Peyer's patch (tissue), 4 donors: Measurements from ENCODE around the gene SLC2A4RG.

Source experiments
- POLR2A ChIP-seq, 2 donors: fragments of 450-650 bp; IDR thresholded peaks; one replicate each; pipeline ENCODE4 v1.5.1; 2017; ENCODE audit warnings: antibody characterized with exemption in 2 of 2, mild to moderate bottlenecking in 2 of 2, moderate library complexity in 2 of 2
- TF ChIP-seq, protein P1 (sequence below), 6 experiments: fragments of 450-650 bp in 4 of 6; fragments of 200-600 bp in 2 of 6; sonication (generic) in 1 of 6; IDR thresholded peaks; one replicate each; pipeline ENCODE4 v1.5.1; 2017 to 2019; ENCODE audit warnings: antibody characterized with exemption in 6 of 6, mild to moderate bottlenecking in 3 of 6, moderate library complexity in 1 of 6

DNA sequence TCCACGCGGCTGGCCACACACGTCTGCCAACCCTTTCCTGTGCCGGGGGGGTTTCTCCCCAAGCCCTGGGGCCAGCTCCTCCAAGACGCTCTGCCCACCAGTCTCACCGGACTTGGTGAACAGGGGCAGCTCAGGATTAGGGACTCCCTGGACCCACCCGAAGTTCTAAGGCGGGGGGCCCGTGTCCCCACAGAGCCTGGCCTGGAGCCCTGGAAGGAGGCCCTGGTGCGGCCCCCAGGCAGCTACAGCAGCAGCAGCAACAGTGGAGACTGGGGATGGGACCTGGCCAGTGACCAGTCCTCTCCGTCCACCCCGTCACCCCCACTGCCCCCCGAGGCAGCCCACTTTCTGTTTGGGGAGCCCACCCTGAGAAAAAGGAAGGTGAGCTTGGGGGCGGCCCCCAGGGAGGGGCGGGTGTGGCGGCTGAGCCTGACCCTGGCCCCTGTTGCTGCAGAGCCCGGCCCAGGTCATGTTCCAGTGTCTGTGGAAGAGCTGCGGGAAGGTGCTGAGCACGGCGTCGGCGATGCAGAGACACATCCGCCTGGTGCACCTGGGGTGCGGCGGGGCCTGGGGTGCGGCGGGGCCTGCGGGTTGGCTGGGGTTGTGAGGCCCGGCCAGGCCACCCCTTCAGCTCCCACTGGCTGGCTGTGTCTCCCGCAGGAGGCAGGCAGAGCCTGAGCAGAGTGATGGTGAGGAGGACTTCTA is 2.3 kb downstream of the SLC2A4RG start:
- TF ChIP-seq, protein P1, sequence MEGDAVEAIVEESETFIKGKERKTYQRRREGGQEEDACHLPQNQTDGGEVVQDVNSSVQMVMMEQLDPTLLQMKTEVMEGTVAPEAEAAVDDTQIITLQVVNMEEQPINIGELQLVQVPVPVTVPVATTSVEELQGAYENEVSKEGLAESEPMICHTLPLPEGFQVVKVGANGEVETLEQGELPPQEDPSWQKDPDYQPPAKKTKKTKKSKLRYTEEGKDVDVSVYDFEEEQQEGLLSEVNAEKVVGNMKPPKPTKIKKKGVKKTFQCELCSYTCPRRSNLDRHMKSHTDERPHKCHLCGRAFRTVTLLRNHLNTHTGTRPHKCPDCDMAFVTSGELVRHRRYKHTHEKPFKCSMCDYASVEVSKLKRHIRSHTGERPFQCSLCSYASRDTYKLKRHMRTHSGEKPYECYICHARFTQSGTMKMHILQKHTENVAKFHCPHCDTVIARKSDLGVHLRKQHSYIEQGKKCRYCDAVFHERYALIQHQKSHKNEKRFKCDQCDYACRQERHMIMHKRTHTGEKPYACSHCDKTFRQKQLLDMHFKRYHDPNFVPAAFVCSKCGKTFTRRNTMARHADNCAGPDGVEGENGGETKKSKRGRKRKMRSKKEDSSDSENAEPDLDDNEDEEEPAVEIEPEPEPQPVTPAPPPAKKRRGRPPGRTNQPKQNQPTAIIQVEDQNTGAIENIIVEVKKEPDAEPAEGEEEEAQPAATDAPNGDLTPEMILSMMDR (IDR thresholded peaks at IDR 0.05) = no peak
- no peak for TF ChIP-seq POLR2A (IDR thresholded peaks at IDR 0.05)
